HG03095 (cell line): Measurements from ENCODE around the gene SMPDL3A.

Source experiments
- ATAC-seq: cut with Tn5 transposase; IDR thresholded peaks from one replicate; pipeline ENCODE4 v1.9.1; 2021; ENCODE audit warnings: moderate library complexity; ENCODE audit not compliant: unreplicated experiment

Gene SMPDL3A

GRCh38 chr6:122845916-122846612, 57.0 kb downstream of the SMPDL3A start:
- no peak for ATAC-seq

DNA sequence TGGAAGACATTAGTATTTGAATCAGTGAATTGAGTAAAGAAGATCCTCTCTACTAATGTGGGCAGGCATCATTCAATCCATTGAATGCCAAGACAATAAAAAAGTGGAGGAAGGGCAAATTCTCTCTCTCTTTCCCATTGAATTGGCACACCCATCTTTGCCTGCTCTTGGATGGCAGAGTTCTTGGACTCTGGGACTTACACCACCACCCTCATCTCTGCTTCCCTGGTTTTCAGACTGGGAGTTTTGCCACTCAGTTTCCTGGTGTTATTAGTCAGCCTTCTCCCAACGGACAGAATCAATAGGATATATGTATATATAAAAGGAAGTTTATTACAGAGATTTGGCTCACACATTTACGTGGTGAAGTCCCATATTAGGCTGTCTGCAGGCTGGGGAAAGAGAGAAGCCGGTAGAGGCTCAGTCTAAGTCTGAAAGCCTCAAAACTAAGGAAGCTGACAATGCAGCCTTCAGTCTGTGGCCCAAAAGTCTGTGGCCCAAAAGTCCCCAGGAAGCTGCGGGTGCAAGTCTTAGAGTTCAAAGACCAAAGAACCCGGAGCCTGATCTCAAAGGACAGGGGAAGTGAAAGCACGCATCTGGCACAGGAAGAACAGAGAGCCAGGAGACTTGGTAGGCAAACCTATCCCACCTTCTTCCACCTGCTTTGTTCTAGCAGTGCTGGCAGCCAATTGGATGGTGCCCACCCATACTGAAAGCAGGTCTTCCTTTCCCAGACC, 64.4 kb downstream of the SMPDL3A start:
- peak; percentile 96 for ATAC-seq
